ENCODE results near the gene PPA1.
"Not testable (repeated sequence)": the region's sequence is repeated elsewhere in the genome, so short reads cannot be mapped to it uniquely, and the experiment has no call there.

The PPA1 gene

DNA sequence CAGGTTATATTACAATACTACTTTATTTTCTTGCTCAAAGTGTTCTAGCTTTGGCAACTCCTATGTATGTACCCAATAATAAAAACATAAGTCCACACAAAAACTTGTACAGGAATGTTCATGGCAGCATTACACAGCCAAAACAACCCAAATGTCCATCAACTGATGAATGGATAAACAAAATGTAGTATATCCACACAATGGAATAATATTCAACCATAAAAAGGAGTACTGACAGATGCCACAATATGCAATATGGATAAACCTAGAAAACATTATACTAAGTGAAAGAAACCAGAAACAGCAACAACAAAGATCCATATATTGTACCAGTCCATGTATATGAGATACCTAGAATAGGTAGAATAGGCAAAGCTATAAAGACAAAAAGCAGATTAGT is 21.0 kb downstream of the PPA1 start:
- DNase-seq (ENCODE audit: low read depth) = no peak

GRCh38 chr10:70206762-70207161 is 26.5 kb downstream of the PPA1 start:
- DNase-seq (ENCODE audit: low read depth) = no peak

GRCh38 chr10:70201105-70201504 is 32.1 kb downstream of the PPA1 start:
- no peak for DNase-seq (ENCODE audit: low read depth)

DNA sequence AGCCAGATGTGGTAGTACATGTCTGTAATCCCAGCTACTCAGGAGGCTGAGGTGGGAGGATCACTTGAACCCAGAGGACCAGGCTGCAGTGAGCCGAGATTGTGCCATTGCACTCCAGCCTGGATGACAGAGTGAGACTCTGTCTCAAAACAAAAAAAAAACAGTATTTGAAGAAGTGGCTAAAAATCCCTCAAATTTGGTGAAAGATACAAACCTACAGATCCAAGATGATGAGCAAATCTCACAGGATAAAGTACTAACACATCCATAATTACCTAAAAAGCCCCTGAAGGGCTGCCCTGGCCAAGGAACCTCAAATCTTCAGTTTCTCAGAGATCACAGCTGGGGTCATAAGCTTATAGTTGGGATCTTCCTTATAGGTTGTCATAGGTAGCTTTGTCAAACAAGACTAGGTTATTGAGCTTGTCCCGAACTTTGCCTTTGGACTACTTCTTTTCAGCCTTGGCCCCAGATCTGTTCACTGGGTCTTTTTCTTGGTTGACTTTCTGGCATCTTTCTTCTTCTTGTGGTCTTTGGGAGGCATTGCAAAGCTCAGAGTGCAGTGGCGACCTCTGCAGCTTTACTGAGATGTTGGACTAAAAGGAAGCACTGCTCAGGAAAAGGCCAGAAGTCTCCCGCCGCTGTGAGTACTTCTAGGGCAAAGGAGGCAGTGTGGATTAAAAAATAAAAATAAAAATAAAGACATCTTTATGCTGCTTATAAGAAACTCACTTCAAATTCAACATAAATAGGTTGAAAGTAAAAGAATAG is 34.3 kb downstream of the PPA1 start:
- DNase-seq (ENCODE audit: low read depth) = no peak

- no peak for DNase-seq (ENCODE audit: low read depth)
Observed at GRCh38 chr10:70197235-70197945, 35.8 kb downstream of the PPA1 start.

DNA sequence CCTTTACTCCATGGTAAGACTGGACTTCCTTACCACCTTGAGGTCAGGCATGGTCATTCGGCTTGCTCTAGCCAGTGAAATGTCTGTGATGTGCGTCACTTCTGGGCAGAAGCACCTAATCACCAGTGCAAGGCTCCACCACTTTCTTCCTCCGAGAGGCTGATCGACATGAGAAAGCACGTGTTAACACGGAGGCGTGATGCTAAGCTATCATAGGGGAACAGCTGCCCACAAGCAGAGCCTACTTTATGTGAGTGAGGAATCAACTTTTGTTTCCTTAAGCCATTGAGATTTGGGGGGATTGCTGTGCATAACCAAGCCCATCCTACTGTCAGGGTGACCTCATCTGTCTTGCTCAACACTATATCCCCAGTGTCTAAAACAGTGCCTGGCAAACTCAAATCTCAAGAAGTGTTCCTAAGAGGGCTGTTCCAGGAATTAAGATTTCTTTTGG is 39.8 kb downstream of the PPA1 start:
- no peak for DNase-seq (ENCODE audit: low read depth)

DNA sequence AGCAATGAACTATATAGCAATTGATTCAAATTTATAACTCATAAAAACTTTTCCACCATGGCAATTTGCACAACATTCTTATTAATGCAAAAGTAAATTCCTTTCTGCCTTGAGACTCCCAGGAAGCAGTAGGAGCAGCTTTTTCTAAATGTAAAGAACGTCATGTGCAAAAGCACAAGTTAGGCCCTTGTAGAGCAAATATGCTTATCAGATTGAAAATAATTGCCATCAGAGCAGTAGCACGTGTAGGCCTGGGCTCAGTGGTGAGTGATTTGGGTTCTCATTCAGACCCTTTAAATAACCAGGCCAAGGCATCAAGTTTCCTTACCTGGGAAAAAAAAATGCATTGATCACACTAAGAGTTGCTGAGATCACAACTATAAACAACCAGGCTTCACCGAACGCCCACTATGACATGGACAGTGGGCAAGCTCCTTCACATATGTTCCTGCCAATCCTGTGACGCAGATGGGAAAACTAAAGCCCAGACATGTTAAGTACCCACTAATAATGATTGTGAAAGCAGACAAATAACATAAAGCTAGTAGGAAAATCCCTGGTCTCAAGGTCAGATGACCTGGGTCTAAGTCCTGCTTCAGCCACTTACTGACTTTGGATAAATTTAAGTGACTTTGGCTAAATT is 40.8 kb downstream of the PPA1 start:
- DNase-seq (ENCODE audit: low read depth) = no peak

- no peak for DNase-seq (ENCODE audit: low read depth)
Observed at GRCh38 chr10:70191972-70192305, 41.3 kb downstream of the PPA1 start.

DNA sequence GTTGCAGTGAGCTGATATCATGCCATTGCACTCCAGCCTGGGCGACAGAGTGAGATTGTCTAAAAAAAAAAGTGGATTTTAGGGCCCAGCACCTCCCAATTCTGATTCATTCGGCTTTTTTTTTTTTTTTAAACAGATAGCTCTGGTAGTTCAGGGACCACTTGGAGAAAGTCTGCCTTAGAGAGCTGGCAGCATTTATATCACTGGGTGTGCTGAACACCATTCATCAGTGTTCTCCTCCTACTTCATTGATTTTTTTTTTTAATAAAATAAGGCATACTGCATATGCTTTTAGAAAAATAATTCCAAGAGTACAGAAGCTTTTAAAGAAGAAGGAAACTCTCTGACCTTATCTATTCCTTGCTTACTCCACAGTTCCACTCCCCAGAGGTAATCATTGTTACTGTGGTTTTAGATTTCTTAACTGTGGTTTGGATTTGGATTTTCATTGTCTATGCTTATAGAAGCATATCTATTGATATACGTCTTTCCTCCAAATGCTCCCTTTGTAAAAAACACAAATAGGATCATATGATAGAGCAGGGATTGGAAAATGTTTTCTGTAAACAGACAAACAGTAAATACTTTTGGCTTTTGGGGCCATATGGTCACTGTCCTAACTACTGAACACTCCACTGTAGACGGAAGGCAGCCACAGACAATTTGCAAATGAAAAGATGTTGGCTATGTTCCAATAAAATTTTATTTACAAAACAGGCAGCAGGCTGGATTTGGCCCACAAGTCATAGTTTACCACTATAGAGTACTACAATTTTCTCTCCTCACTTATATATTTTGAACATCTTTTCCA is 41.9 kb downstream of the PPA1 start:
- DNase-seq (ENCODE audit: low read depth) = no peak

DNA sequence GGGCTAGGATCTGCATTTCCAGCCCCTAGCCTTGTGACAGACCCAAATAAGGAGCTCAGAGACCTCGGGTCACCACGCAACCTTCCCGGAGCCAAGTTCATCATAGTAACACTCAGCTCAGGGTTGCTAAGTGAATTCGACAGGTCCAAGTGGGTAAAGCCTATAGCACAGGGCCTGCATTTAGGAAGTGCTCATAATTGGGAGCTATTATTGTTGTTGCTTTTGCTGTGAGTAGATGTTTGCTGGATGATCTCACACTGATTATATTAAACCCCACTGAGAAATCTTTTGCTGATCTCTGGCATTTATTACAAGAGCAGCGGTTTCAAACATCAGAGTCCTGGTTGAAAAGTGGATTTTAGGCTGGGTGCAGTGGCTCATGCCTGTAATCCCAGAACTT is 42.6 kb downstream of the PPA1 start:
- no peak for DNase-seq (ENCODE audit: low read depth)

DNA sequence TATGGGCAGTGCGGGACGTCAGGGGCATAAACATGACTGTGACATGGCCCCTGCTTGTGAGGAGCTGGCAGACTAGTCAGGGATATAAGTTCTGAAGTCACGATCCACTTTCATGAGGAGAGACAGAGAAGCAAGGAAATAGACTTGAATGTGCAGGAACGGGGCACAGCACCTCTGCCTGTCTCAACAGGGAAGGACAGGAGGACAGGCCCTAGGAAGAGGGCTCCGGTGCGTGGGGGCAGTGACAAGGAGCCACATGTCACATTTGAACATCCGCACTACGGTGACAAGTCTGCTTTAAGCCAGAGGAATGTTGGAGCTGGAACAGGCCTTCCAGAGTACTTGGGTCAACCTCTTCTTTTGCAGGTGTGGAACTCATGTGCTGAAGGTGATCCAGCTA is 43.1 kb downstream of the PPA1 start:
- no peak for DNase-seq (ENCODE audit: low read depth)

DNA sequence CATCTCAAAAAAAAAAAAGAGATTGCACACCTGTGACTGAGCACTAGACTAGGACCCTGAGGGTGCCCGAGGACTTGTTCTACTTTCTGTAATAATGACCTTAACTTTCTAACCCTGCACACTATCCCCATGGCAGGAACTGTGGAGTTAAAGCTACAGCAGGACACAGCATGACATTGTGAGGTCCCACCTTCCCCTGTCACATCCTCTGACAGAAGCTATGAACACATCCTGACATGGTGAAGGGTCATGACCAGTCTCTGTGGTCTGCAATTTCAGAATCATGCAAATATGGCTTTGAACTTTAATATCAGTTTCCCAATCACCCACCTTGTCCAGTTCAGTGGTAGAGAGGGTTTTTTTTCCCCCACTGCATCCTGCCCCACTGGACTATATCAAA is 44.5 kb downstream of the PPA1 start:
- DNase-seq (ENCODE audit: low read depth) = no peak

DNA sequence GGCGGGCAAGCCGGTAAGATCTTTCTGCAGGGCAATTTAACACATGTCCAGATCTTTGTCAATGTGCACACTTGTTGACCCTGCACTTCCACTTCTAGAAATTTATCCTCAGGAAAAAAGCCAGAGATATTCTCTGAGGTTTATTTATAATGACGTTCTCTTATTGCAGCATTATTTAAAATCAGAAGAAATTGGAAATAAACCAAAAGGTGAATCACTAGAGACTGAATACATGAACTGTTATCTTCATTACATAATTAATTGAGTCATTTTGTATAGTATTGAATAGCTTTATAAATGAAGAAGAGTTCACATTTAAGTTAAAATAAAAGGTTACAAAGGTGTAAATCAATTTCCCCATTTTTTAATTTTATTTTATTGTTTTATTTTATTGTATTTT is 46.7 kb downstream of the PPA1 start:
- DNase-seq (ENCODE audit: low read depth) = no peak

GRCh38 chr10:70186090-70186489 is 47.1 kb downstream of the PPA1 start:
- no peak for DNase-seq (ENCODE audit: low read depth)

DNA sequence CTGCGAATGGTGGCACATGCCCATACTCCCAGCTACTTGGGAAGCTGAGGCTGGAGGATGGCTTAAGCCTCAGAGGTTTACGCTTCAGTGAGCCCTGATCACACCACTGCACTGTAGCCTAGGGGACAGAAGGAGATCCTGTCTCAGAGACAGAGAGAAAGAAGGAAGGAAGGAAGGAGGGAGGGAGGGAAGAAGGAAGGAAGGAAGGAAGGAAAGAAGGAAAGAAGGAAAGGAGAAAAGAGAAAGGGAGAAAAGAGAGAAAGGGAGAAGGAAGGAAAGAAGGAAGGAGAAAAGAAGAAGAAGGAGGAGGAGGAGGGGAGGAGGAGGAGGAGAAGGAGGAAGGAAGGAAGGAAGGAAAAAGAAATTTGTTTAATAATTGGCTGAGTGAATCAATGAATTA is 49.9 kb downstream of the PPA1 start:
- DNase-seq (ENCODE audit: low read depth) = no peak

- not testable (repeated sequence) for DNase-seq (ENCODE audit: low read depth)
Observed at GRCh38 chr10:70179209-70179608, 54.0 kb downstream of the PPA1 start.

GRCh38 chr10:70178139-70178725 is 55.0 kb downstream of the PPA1 start:
- DNase-seq (ENCODE audit: low read depth) = no peak

DNA sequence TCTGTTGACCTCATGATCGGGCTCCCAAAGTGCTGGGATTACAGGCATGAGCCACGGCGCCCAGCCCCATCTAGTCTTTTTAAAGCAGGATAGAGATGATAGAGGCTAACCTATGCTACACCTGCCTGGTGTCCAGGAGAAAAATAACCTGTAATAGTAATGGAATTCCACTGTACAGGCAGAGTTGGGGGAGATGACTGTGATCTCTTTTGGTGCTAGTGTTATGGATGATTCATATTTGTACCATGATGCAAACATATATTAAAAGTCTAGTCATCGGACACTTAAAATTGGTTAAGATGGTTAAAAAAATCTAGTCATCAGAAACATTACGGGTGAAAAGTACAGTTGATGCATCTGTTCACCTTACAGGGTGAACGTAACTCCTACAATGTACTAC is 56.8 kb downstream of the PPA1 start:
- DNase-seq (ENCODE audit: low read depth) = no peak

DNA sequence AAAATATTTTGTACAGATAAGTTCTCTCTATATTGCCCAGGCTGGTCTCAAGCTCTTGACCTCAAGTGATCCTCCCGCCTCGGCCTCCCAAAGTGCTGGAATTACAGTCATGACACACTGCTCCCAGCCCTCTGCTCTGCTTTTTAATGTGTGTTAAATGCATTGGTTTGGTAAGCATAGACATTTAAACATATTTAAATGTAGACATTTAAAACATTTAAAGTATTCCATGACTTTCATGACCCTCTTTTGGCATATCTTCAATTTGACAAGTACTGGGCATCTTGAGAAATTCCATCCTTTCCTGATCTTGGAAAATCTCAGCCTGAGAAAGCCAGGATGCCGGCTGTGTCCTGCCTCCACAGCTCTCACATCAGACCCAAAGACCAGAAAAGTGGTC is 57.7 kb downstream of the PPA1 start:
- DNase-seq (ENCODE audit: low read depth) = no peak

DNA sequence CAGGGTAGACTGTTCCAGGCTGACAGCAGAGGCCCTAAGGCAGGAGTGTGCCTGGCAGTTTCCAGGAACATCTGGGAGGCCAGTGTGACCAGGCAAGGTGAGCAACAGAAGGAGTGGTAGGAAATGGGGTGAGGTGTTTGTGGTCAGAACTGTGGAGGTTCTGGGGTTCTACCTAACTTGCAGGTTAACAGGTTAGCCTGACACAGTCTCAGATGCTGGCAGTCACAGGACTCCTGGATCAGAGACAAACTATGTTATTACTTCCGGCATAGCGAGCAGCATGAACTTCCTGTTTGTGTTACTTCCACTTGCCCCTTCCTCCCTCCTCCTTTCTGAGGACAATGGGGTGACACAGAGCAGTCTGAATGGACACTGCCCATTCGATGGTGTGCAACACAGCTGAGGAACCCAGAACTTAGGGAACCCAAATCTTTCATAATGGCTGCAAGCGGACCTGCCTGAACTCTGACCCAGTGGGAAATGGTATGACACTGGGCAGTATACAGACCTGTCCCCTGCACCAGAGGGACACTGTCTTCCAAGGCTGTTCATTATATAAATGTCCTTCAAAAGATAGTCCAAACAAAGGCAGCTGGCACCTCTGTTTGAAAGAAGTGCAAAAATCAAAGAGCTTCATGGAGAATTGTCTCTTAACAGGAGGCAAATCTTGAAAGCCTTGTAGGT is 59.0 kb downstream of the PPA1 start:
- no peak for DNase-seq (ENCODE audit: low read depth)

DNA sequence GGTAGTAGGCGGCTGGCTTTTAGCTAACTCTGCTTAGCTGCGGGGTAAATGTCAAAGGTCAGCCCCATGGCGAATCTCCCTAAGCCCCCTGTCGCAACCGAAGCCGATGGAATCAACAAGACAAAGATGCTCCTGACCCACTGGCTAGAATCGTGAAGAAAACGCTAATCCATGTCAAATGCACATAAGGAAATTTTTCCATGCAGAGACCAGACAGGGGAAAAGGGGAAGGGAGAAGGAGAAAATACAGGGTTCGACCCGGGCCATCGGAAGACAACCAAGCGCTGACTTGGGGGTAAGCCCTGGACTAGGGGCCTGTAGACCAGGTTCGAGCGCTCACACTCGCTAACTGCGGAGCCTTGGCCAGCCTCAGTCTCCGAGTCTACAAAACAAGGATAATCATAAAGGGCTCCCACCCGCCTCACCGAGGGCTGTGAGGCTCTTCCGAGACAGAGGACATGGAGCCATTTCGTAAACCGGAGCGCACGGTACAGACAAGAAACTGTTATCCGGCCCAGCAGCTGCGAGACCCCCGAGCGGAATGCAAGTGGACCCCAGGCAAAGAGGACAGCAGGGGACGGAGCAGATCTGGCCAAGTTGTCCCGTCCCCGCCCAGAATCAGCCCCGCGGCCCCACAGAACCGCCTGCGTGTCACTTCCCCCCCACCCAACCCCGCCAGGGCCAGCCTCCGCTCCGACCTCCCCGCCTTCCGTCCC is 63.4 kb downstream of the PPA1 start:
- no peak for DNase-seq (ENCODE audit: low read depth)
